Measurements from ENCODE around the gene TBXAS1.
"Not testable (repeated sequence)": the region's sequence is repeated elsewhere in the genome, so short reads cannot be mapped to it uniquely, and the experiment has no call there.

The TBXAS1 gene

DNA sequence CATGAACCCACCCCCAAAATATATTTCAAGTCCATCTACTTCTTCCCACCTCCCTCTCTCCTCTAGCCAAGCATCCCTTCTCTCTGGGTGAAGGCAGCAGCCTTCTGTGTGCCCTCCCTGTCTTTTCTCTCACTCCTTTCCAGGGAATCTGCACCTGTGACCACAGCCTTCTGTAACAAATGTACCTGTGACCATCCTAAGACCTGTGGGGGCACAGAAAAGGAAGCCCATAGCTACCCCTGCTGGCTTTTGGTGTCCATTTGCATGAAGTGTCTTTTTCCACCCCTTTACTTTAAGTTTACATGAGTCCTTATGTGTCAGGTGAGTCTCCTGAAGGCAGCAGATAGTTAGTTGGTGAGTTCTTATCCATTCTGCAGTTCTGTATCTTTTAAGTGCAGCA is 2.0 kb upstream of the TBXAS1 start:
- DNase-seq = no peak

DNA sequence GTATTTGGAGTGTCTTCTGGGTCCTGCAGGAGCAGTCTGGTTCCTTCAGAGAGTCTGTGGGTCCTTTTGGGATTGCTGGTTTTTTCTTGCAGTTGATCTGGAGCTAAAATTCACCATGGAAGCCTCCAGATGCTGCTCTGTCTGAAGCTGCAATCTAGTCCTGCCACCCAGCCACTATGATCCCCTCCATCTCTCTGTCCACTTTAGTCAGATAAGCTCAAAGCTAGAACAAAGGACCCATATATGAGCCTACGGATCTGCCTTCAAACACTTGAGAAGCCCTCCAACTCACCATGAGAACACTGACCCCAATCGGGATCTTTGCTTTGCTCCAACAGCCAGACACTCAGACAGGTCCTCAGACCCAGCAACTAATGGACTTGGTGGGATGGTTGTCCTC is 618 bp upstream of the TBXAS1 start:
- DNase-seq = no peak

DNA sequence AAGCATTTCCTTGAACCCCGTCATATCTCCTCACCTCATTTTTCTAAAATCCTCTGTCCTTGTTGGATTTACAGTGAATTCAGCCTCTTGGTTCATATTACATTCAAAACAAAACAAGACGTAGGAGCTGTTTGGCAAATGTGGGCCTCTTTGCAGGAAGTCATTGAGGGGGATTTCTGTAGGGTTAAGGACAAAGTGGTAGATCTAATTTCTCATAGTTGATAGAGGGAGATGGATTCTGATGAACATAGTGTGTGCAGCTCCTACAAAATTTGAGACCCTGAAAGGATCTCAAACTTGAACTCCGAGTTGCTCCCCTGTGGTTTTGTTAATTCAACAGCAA is 682 bp downstream of the TBXAS1 start:
- DNase-seq = no peak

DNA sequence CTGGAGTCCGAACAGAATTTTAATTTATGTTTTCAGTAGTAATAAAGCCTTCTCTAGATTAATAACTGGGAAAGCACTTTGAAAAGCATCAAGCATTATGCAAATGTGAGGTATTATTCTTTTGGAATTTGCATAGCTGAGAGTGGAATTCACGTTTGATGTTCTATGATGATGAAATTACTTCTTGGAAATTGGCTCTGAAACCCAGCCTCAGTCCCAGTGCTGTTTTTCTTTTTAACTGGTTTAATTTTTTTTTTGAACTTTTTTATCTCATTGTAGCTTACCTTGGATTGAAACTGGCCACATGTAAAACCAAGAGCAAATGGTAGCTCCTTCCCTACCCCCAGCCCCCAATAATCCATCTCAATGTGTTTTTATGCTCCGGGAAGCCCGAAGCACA is 1.2 kb downstream of the TBXAS1 start:
- DNase-seq = no peak

DNA sequence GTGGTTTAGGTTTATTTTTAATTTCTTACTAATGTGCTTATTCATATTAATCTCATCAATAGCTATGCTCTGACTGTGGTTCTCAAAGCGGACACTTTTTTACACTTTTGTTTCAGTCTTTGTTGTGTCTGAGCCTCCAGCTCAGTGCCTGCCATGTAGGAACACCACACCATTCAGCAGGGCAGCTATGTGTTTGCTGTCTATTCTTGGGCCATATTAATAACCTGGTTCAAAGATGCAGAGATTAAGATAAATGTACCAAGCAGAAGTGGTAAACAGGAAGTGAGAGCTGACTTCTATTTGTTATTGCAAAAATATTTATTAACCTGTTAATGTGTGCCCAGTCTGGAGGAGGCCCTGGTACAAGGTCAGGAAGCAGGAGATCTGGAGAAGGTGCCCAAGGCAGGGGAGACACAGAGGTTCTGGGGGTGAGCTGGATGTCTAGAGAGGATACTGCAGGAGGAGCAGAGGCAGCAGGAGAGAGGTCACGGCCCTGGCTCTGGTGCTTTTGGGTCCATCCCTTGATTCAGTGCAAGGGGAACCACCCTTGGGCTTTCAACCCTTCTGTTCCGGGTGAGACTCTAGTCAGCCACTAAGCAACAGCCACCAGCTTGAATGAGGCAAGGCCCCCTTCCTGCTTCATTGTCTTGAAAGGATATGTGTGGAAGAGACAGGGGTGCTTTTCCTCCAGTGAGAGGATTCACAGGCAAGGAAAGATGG is 1.9 kb downstream of the TBXAS1 start:
- no peak for DNase-seq

DNA sequence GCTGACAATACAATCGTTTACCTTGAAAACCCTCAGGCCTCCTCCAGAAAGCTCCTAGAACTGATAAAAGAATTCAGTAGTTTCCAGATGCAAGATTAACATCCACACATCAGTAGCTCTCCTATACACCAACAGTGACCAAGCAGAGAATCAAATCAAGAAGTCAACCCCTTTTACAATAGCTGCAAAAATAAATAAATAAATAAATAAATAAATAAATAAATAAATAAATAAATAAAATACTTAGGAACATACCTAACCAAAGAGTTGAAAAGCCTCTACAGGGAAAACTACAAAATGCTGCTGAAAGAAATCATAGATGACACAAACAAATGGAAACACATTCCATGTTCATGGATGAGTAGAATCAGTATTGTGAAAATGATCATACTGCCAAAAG is 6.8 kb downstream of the TBXAS1 start:
- not testable (repeated sequence) for DNase-seq

DNA sequence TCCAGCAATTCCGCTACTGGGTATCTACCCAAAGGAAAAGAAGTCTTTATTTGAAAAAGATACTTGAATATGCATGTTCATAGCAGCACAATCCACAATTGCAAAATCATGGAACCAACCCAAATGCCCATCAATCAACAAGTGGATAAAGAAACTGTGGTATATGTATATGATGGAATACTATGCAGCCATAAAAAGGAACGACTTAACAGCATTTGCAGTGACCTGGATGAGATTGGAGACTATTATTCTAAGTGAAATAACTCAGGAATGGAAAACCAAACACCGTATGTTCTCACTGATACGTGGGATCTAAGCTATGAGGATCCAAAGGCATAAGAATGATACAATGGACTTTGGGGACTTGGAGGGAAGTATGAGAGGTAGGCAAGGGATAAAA is 8.2 kb downstream of the TBXAS1 start:
- not testable (repeated sequence) for DNase-seq

DNA sequence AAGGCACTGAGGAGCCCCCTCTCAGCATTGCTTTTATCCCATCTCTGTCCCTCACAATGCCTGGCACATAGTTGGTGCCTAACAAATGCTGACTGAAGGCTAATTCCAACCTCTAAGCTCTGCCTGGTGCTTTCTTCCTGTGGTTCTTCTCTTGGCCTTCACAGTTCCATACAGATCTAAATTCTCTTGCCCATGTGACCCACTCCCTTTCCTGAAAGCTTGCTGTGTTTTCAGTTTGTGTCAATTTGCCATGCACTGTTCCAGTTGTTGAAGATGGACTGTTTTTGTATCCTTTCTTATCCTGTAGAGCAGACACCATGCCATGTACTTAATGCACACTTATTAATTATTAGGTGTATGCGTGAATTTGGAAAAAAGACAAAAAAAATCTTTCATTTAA is 9.2 kb downstream of the TBXAS1 start:
- no peak for DNase-seq

DNA sequence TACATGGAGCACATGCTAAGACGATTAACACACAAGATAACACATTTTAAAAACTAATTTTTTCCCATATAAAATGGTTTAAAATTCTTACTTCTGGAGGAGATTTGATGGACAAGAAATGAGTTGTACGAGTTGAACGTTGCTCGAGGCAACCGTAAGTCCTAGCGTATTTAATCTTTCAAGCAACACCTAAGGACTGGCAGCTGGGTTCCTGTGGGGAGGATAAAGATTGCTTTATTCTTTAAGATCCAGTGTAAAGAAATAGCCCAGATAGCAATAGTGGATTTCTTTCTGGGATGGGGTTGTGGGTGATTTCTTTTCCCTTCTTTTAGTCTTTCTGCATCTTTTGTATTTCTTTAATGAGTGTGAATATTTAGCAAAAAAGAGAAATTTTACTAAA is 9.8 kb downstream of the TBXAS1 start:
- no peak for DNase-seq

DNA sequence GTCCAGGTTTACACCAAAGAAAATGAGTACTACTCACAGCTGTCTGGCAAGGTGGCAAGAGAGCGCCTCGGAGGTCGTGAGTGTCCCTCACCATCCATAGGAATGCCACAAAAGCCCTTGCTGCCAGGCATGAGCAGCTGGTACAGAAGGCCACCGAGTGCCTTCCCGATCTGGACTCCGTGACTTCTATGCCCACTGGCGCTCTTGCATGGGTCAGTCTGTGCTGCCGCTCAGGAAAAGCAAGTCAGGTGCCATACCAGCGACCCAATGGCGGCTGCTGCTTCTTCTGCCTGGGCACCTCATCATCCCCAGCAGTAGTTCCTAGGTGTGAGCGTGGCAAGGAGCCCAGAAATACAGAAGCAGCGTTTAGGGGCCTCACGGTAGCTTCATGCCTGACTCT is 11.7 kb downstream of the TBXAS1 start:
- DNase-seq = no peak

DNA sequence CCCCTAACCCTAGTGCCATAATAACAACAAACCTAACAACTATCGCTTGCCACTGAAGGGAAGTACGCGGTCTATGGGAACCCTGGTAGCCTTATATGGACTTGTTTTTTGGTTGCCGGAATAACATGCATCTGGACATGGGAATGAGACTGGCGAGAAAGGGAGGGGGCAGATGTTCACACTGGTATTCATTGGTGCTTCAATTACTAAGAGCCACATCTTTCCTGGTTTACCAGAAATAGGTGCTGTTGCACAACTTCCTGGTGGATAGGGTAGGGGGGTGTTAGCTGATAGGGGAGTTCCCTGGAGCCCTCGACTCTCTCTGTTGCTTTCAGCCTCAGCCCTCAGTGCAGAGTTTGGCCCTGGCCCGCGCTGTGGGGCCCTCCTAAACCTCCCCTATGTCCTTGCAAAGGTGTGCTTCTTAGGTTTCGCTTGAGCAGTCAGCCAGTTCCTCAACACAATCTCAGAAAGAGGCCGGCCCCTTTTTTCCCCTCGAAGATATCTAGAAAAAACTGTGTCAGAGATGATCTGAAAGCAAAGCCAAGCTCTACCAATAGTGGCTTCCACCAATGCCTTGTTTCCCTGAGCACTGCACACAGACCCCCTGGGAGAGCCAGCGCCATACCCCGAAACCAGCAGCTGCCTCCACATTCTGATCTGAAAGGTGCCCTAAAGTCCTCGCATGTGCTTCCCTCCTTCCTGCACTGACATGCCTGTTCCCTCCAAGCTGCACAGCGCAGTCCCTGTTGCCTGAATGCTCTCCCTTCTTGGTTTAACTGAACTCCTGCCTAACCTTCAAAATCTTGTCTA is 13.5 kb downstream of the TBXAS1 start:
- no peak for DNase-seq

DNA sequence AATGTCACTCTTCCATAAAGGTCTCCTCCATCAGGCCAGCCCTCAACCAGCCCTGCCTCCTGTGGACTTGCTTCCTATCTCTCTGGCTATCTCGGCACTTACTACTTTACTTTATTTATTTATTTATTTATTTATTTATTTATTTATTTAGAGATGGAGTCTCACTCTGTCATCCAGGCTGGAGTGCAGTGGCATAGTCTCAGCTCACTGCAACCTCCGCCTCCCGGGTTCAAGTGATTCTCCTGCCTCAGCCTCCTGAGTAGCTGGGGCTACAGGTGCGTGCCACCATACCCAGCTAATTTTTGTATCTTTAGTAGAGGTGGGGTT is 14.1 kb downstream of the TBXAS1 start:
- not testable (repeated sequence) for DNase-seq

DNA sequence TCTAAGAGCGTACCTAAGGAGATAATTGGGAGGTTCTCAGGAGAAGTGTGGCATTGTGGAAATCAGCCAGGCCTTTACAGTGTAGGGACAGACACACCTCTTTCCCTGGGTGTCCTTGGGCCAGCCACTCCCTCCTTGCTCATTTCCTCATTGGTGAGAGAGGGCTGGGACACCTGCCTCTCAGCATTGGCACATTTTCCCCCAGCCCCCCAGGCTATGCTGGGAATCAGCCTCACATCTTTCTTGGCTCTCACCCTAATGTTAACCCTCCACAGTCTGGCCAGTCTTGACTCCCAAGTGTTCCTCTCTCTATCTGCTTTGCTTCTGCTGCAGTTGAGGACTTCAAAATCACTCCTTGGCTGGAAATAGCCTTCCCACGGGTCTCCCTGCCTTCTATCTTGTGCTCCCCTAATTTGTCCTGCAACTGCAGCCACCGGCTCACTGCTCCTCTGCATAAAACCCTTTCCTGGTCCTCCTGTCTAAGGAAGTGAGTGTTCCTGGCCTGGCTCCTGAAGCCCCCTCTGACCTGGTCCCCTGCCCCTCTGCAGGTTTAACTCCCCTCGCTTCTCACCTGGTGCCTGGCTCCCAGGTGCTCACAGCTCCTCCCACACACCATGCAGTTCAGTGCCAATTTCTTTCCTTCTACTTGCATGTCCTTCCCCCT is 15.8 kb downstream of the TBXAS1 start:
- no peak for DNase-seq

DNA sequence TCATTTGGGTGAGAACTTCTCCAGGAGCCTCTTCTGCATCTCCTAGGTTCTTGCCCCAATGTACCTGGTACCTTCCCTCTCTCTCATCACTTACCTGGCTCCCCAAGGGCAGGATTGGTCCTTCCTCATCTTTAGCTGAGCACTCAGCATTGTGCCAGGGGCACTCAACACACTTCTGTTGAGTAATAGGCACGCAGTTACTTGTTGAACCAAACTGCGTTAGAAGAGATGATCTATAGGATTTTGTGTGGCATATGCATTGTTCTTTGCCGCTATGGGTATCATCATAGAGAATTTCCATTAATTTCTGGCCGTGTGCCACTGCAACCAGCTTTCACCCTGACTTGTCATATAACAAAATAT is 16.4 kb downstream of the TBXAS1 start:
- no peak for DNase-seq

DNA sequence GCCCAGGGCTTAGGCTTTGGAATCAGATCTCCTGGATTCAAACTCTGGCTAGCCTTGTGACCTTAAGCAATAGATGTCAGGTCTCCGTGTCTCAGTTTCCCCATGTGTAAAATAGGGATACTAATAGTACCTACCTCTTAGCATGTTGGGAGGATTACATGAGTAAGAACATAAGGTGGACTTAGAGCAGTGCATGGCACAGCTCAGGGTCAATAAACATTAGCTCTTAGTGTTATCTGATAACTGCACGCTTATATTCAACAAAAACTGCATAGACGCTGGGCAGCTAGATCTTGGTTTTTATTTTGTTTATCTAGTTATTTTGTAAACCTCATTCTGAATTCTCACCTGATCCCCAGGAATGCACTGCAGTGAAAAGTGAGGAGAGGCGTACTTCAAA is 17.2 kb downstream of the TBXAS1 start:
- no peak for DNase-seq

DNA sequence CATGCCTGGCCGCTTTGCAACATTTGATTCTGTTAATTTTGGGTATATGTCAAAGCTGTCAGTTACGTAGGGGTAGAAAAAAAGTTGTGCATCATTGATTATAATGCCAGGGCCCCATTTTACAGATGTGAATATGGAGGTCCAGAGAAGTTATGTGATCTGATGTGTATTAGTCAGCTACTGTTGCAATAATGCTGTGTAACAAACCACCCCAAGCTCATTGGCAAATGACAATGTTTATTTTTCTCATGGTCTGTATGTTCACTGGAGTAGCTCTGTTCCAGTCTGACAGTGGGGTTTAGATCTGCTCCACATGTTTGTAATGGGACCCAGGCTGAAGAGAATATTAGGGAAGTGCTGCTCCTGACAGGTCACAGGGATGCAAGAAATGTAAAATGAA is 19.2 kb downstream of the TBXAS1 start:
- no peak for DNase-seq

DNA sequence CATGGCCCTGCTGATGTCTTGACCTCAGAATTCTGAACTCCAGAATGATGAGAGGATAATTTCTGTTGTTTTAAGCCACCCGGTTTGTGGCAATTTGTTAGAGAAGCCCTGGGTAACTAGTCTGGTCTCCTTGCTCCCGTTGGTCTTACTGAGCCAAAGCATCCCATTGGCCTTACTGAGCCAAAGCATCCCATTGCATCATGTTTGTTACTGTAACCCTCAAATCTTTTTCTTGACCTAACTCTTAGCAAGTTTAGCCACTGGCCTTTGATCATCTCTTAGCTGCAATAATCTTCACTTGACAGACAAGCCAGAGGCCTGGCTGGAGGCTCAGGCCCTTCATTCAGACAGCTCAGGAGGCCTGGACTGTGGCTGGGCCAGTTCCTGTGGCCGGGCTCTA is 21.8 kb downstream of the TBXAS1 start:
- no peak for DNase-seq

DNA sequence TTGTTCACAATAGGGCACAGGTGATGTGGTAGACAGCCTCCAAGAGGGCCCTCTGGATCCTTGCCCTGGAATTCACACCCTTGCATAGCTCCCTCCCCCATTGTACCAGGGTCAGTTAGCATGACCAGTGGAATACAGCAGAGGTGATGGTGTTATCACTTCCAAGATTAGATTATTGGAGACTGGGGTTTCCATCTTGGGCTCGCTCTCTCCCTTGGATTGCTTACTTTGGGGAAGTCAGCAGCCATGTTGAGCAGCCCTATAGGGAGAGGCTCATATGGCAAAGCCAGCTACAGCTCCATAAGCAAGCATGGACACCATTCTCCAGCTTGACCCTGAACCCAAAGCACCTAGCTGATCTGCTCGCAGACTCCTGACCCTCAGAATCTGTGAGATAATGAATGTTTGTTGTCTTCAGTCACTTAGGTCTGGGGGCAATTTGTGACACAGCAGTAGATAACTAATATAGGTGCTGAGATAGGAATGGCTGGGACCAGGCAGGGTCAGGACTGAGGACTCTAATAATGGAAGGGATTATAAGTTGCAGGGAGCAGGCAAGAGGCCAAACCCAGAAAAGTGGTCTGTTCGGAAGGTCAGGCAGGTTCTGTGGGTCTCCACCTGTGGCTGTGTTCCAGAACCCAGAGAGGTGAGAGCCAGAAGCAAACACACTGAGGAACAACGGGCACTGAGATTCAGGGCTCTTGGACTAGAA is 22.9 kb downstream of the TBXAS1 start:
- DNase-seq = no peak

DNA sequence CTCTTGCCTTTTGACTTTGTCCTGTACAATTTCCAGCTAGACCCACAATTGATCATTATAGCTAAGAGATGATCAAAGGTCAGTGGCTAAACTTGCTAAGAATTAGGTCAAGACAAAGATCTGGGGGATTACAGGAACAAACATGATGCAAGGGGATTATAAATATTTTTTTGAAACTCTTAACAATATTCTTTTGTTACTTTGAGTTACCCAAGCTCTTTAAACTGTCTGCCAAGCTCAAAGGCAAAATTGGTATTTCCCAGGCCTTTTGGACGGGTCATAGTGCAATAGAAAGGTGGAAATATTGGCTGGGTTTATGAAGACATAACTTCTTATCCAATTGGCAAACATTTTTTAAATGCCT is 23.4 kb downstream of the TBXAS1 start:
- no peak for DNase-seq

DNA sequence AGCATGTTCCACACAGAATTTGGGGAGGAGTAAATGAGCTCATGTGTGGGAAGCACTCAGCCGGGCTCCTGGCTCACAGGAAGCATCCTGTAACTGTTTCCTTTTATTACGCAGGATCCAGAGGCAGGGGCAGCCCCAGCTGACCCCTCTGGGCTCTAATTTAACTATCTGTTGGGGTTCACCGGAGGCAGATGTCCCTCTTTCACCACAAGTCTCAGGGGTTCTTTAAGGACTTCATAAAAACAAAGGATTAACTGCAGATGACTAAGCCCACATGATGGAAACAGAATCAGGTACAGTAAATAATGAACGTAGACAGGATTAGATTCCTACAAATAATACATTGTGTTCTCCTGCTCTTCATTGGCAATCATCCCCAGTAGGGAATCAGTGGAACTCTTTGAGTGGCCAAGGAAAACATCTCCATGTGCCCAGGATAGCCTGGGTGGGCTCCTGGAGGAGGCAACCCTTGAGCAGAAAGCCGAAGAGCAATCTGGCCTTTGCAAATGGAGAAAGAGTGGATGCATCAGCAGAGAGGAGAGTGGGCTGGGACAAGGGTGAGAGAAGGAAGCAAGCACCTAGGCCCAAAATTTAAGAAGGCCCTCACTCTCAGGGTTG is 24.6 kb downstream of the TBXAS1 start:
- no peak for DNase-seq

DNA sequence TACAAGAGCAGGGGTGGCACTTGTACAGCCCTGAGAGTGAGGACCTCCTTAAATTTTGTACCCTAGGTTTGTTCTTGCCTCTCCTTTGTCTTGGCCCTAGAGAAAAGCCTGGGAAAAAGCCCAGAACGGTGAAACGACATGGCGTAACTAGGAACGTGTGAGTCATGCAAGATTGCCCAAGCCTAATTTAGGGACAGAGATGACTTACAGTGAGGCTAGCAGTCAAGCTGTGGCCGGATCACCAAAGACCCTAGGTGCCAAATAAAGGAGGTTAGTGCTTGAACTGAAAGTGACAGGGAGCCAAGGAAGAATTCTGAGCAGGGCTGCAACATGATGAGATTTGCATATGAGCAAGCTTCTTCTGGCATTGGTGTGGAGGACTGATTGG is 25.1 kb downstream of the TBXAS1 start:
- no peak for DNase-seq

DNA sequence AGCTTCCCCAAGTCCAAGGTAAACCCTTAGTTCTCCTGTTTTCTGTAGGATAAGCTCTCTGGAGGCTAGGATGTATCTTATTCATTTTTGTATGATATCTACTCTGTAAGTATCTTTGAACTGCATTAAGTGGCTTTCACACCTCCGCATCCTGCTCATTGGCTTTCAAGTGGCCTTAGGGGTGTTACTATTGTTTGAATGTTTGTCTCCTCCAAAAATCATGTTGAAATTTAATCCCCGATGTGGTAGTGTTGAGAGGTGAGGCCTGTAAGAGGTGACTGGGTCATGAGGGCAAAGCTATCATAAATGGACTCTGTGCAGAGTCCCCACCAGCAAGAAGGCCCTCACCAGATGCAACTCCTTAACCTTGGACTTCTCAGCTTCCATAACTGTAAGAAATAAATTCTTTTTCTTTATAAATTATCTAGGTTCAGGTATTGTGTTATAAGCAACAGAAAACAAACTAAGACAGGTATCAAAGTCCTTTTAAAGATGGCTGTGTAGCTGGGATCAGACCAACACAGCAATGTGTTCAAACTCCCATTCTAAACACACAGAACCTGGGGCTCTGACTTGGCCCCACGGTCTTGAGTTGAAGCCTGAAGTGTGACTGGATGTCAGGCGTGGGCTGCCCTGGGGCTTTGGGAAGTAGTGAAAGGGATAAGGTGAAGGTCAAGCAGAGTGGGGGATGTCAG is 25.9 kb downstream of the TBXAS1 start:
- DNase-seq = no peak

Measured in stimulated activated CD4-positive, alpha-beta T cell treated with anti-CD3 and anti-CD28 coated beads, Interleukin-4, amount 100 ng/mL, for 24 hours (primary cell).